ENCODE measurements around the gene GREB1L. TPM values are rescaled to one million over a fixed set of nuclear protein-coding genes. Genes with fewer than 3 reads are reported as not detected.

Gene GREB1L
- total and polyA plus RNA-seq, 9 of the 15 experiments (the other 6 are each of a cell fraction or from before 2014, with no cell fraction given): 0.03 TPM; not detected in 8

DNA sequence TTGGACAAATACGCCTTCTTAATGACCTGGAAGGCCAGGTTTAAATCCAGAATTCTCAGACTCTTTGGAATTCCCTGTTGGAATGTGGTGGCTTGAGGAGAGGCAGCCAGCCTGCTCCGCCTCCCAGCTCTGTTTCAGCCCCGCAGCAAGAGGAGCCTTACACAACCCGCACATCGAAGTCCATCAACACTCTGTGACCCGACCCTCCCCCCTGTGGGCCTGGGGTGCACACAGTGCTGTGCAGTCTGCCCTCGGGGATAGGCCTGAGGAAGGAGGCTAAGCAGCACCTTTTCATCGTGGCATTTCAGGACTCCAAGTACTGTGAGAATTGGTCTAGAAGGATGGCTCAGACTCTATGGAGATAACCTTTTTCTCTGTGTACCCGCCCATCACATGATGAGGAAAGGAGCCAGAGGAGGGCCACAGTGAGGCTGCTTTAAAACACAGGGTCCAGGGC lies 73.7 kb downstream of the GREB1L start:
- H3K4me1 ChIP-seq (replicated peaks in 1 of 2; ENCODE audit: control insufficient read depth in 2 of 2, insufficient read depth in 2 of 2, low read length in 2 of 2): no peaks in the 10 kb centered on the region
- H3K27ac ChIP-seq (ENCODE audit: extremely low read depth, low read depth, low read length): no peak overlapping the region
- H3K4me2 ChIP-seq (ENCODE audit: insufficient read depth, low read length): no peak overlapping the region
- intact Hi-C loops (cut with micrococcal nuclease): no loop called here
- in situ Hi-C loops (cut with MboI): no loop called here
- no TSS peak for BruUV-seq (replicated peaks)
- ATAC-seq (peak; percentile 63; the same call in 2 of the 3 replicates), FAIRE-seq (no peak), DNase-seq (ENCODE audit: extremely low read depth in 1 of 4, low spot score in 3 of 4) (no peak)
- no peaks in the 10 kb centered on the region for H3K36me3 ChIP-seq (ENCODE audit: control insufficient read depth, insufficient read depth, low read length)
- no peaks in the 10 kb centered on the region for H3K79me2 ChIP-seq (ENCODE audit: control insufficient read depth, insufficient read depth, low read length)
- peaks cover 0 to 5% of the 10 kb centered on the region in 2 experiments; a peak in 3 of 5 replicates for H3K27me3 ChIP-seq (ENCODE audit: control insufficient read depth in 2 of 2, insufficient read depth in 2 of 2, low read length in 2 of 2)
- H2AFZ ChIP-seq (ENCODE audit: low read depth, low read length): no peak overlapping the region
- H3K9me3 ChIP-seq (replicated peaks; ENCODE audit: control insufficient read depth, insufficient read depth, low read depth, low read length): no peaks in the 10 kb centered on the region
- no peaks in the 10 kb centered on the region for H3K9me1 ChIP-seq (ENCODE audit: control insufficient read depth, insufficient read depth, low read length)
- ChIA-PET POLR2A (no interaction called here), CTCF (ENCODE audit: low intra/inter-chr PET ratio) (no interaction called here)
- WGBS (ENCODE audit: insufficient coverage, low coverage, missing lambda C conversion rate): 0% methylated on average over 7 of the region's 9 CpGs
- no peaks in the 10 kb centered on the region; the same call in 1 of the 2 replicates for H4K20me1 ChIP-seq (replicated peaks; ENCODE audit: control insufficient read depth, insufficient read depth, low read length)
- no peak overlapping the region for H3K4me3 ChIP-seq
- H3K9ac ChIP-seq (ENCODE audit: insufficient read depth in 1 of 2, low read depth in 2 of 2, low read length in 2 of 2): no peak overlapping the region
- TF ChIP-seq ARID2 (IDR thresholded peaks at IDR 0.05) (no peak), PML (IDR thresholded peaks at IDR 0.05; ENCODE audit: low read length) (no peak), BRF2 (IDR thresholded peaks at IDR 0.05; ENCODE audit: borderline replicate concordance, insufficient read depth, insufficient read length) (no peak), CBX1 (IDR thresholded peaks at IDR 0.05; ENCODE audit: low read depth) (no peak), ILK (tag; IDR thresholded peaks at IDR 0.05; ENCODE audit: borderline replicate concordance, low read depth) (no peak), HDAC6 (IDR thresholded peaks at IDR 0.05; ENCODE audit: low read depth, low read length) (no peak), NR4A1 (CRISPR knock-in tag; IDR thresholded peaks at IDR 0.05) (no peak), NR4A1 (tag; IDR thresholded peaks at IDR 0.05) (no peak), EHMT2 (IDR thresholded peaks at IDR 0.05) (no peak), EP300 (IDR thresholded peaks at IDR 0.05; ENCODE audit: low read length) (no peak), GTF2E2 (tag; IDR thresholded peaks at IDR 0.05) (no peak), MCM3 (IDR thresholded peaks at IDR 0.05) (no peak), MBD2 (IDR thresholded peaks at IDR 0.05; ENCODE audit: borderline replicate concordance, low read depth) (no peak)
- TF ChIP-seq, protein P1, sequence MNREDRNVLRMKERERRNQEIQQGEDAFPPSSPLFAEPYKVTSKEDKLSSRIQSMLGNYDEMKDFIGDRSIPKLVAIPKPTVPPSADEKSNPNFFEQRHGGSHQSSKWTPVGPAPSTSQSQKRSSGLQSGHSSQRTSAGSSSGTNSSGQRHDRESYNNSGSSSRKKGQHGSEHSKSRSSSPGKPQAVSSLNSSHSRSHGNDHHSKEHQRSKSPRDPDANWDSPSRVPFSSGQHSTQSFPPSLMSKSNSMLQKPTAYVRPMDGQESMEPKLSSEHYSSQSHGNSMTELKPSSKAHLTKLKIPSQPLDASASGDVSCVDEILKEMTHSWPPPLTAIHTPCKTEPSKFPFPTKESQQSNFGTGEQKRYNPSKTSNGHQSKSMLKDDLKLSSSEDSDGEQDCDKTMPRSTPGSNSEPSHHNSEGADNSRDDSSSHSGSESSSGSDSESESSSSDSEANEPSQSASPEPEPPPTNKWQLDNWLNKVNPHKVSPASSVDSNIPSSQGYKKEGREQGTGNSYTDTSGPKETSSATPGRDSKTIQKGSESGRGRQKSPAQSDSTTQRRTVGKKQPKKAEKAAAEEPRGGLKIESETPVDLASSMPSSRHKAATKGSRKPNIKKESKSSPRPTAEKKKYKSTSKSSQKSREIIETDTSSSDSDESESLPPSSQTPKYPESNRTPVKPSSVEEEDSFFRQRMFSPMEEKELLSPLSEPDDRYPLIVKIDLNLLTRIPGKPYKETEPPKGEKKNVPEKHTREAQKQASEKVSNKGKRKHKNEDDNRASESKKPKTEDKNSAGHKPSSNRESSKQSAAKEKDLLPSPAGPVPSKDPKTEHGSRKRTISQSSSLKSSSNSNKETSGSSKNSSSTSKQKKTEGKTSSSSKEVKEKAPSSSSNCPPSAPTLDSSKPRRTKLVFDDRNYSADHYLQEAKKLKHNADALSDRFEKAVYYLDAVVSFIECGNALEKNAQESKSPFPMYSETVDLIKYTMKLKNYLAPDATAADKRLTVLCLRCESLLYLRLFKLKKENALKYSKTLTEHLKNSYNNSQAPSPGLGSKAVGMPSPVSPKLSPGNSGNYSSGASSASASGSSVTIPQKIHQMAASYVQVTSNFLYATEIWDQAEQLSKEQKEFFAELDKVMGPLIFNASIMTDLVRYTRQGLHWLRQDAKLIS (CRISPR knock-in tag; IDR thresholded peaks at IDR 0.05): no peak
- TF ChIP-seq, protein P2, sequence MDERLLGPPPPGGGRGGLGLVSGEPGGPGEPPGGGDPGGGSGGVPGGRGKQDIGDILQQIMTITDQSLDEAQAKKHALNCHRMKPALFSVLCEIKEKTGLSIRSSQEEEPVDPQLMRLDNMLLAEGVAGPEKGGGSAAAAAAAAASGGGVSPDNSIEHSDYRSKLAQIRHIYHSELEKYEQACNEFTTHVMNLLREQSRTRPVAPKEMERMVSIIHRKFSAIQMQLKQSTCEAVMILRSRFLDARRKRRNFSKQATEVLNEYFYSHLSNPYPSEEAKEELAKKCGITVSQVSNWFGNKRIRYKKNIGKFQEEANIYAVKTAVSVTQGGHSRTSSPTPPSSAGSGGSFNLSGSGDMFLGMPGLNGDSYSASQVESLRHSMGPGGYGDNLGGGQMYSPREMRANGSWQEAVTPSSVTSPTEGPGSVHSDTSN (CRISPR knock-in tag; IDR thresholded peaks at IDR 0.05; ENCODE audit: low read depth): no peak
- TF ChIP-seq, protein P2 (tag; conservative IDR thresholded peaks at IDR 0.05; ENCODE audit: low read depth): no peak
